Kidney (tissue), 14 donors: Measurements from ENCODE around the gene ACTC1. TPM values are rescaled to one million over a fixed set of nuclear protein-coding genes. Genes with fewer than 3 reads are reported as not detected.

Experiments
- DNase-seq, 5 donors: peaks; one replicate each; pipeline ENCODE4 v3.0.0-alpha.2; 2013 to 2020
- FAIRE-seq: peaks from 2 replicates; lab custom pipeline; 2012; peaks lifted over from hg19 to GRCh38; lab: Jason Lieb, UNC
- H3K27ac ChIP-seq, 2 donors: one replicate each; pipeline ENCODE4 v1.7.0; 2013; ENCODE audit warnings: low read depth in 2 of 2, low read length in 2 of 2, inconsistent platforms in 1 of 2
- H3K27me3 ChIP-seq: one replicate; pipeline ENCODE4 v1.7.1; 2013; ENCODE audit warnings: low read length, inconsistent platforms; ENCODE audit not compliant: control insufficient read depth, insufficient read depth
- H3K36me3 ChIP-seq, 3 donors: one replicate each; pipeline versions ENCODE4 v1.7.0 to v1.7.1; 2013; ENCODE audit warnings: low read length in 3 of 3, control low read depth in 1 of 3, inconsistent platforms in 1 of 3; ENCODE audit not compliant: insufficient read depth in 3 of 3, control insufficient read depth in 2 of 3
- H3K4me1 ChIP-seq, 3 donors: one replicate each; pipeline versions ENCODE4 v1.7.0 to v1.7.1; 2013; ENCODE audit warnings: low read length in 3 of 3, inconsistent platforms in 1 of 3, low read depth in 1 of 3; ENCODE audit not compliant: control insufficient read depth in 2 of 3, insufficient read depth in 2 of 3
- H3K4me3 ChIP-seq, 3 donors: one replicate each; pipeline versions ENCODE4 v1.7.0 to v1.8.1; 2013; ENCODE audit warnings: low read length in 3 of 3, control low read depth in 1 of 3, inconsistent platforms in 1 of 3
- H3K9ac ChIP-seq, 3 donors: one replicate each; pipeline versions ENCODE4 v1.7.0 to v1.7.1; 2013; ENCODE audit warnings: low read length in 3 of 3, control low read depth in 1 of 3, inconsistent platforms in 1 of 3
- H3K9me3 ChIP-seq, 3 donors: one replicate each; pipeline versions ENCODE4 v1.7.0 to v1.7.1; 2013; ENCODE audit warnings: low read length in 3 of 3, control low read depth in 1 of 3, inconsistent platforms in 1 of 3; ENCODE audit not compliant: control insufficient read depth in 2 of 3, insufficient read depth in 1 of 3
- intact Hi-C: fragments of 100-400 bp; cut with DNase I; formaldehyde crosslinking; loops from one replicate; pipeline ENCODE4 v1.11.1; 2022
- polyA plus RNA-seq: library from polyadenylated mRNA; stranded (reverse); fragments of 350-450 nt; fragmentation: Illumina TruSeq; extraction: RNeasy Lipid Tissue Mini Kit (QIAGEN cat#74804); gene quantifications from one replicate; pipeline ENCODE4 v1.2.3, GENCODE V29; 2014; ENCODE audit warnings: low read depth, low replicate concordance; ENCODE audit not compliant: insufficient read depth
- total RNA-seq: library from RNA; stranded (reverse); fragmentation: NEBNext Ultra II Directional; extraction: Animal tissue kit (Norgen Biotek cat#: 25700); gene quantifications from one replicate; pipeline ENCODE4 v1.2.1, GENCODE V29; 2021
- TF ChIP-seq, protein P1 (sequence below): IDR thresholded peaks from 3 replicates; pipeline ENCODE4 v1.5.1; 2012; ENCODE audit warnings: mild to moderate bottlenecking, moderate library complexity, borderline replicate concordance; ENCODE audit not compliant: insufficient read depth; ENCODE audit errors: extremely low read depth
- donor health status: control.
- donor health status: control.
- donor health status: control.
- donor health status: control.
- donor health status: control.
- donor health status: DM: yes; HTN: yes; CAD: no.
- donor health status: Normal renal cell carcinoma (clear cell type).

Gene ACTC1
- total and polyA plus RNA-seq, 2 donors from 2014 or later: 7.4 to 25.0 TPM

DNA sequence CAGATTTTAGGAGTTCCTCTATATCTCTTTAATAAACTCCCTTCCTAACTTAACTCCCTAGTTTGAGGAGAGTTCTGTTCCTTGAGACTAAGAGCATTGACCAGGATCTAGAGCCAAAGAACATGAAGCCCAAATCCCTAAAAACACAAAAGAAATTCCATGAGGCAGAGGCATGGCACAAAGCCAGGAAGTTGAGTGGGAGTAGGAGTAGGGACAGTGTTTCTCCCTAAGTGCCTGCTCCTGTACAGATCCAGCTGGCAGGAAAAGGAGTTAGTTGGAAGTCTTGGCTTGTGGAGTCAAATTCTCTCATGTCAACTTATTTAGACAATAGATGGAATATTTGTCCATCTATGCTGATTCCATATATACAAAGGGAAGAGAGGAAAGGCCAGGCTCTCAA, 11.4 kb downstream of the ACTC1 start:
- FAIRE-seq (no peak), DNase-seq (peak in 1 of 5 donors; percentile 13)
- Histone ChIP-seq H3K4me1 (no peaks in the 10 kb centered on the region), H3K9me3 (no peaks in the 10 kb centered on the region), H3K9ac (no peak overlapping the region), H3K4me3 (no peak overlapping the region), H3K36me3 (no peaks in the 10 kb centered on the region), H3K27ac (no peak overlapping the region), H3K27me3 (no peaks in the 10 kb centered on the region)
- intact Hi-C loops: no loop called here
- TF ChIP-seq, protein P1, sequence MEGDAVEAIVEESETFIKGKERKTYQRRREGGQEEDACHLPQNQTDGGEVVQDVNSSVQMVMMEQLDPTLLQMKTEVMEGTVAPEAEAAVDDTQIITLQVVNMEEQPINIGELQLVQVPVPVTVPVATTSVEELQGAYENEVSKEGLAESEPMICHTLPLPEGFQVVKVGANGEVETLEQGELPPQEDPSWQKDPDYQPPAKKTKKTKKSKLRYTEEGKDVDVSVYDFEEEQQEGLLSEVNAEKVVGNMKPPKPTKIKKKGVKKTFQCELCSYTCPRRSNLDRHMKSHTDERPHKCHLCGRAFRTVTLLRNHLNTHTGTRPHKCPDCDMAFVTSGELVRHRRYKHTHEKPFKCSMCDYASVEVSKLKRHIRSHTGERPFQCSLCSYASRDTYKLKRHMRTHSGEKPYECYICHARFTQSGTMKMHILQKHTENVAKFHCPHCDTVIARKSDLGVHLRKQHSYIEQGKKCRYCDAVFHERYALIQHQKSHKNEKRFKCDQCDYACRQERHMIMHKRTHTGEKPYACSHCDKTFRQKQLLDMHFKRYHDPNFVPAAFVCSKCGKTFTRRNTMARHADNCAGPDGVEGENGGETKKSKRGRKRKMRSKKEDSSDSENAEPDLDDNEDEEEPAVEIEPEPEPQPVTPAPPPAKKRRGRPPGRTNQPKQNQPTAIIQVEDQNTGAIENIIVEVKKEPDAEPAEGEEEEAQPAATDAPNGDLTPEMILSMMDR: no peak

DNA sequence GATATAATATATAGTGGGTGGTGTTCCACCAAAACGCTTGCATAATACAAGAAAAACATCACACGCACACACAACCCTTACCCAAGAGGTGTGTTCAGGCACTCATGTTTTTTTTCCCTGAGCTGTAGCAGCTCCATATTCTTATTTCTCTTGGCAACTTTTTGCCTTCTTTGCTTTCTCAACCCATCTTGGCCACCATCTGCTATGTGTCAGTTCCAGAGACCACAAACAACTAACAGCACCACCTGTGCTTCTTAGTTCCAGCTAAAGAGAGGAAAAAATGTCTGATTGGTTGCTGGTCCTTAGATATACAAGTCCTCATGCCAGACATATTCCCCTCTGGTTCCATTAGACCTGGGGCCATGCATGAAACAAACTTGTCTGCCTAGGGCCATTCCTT, 11.9 kb downstream of the ACTC1 start:
- Histone ChIP-seq H3K27ac (no peak overlapping the region), H3K9me3 (no peaks in the 10 kb centered on the region), H3K9ac (no peak overlapping the region), H3K27me3 (no peaks in the 10 kb centered on the region), H3K36me3 (no peaks in the 10 kb centered on the region), H3K4me3 (no peak overlapping the region), H3K4me1 (no peaks in the 10 kb centered on the region)
- DNase-seq (no peak), FAIRE-seq (no peak)
- intact Hi-C loops: no loop called here
- TF ChIP-seq, protein P1: no peak

DNA sequence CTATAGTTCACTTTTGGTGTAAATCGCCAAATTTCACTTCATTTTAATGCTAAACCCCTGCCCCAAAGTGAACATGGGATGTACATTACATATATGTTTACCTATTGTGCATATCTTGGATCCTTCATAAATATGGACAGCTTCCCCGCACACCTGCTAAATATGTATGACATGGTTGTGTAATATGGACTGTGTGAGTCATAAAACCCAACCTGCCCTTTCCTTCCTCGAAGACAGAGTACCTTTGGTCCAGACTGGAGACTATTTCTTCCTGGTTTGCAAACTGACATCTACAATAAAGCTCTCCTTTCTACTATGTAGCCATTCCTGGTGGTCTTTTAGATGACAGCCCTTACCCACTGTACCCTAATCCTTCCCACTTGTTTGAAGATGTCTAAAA, 12.4 kb downstream of the ACTC1 start:
- H3K4me1 ChIP-seq: no peaks in the 10 kb centered on the region
- intact Hi-C loops: no loop called here
- TF ChIP-seq, protein P1: no peak
- H3K9ac ChIP-seq: no peak overlapping the region
- no peaks in the 10 kb centered on the region for H3K9me3 ChIP-seq
- H3K27me3 ChIP-seq: no peaks in the 10 kb centered on the region
- H3K36me3 ChIP-seq: no peaks in the 10 kb centered on the region
- no peak overlapping the region for H3K27ac ChIP-seq
- FAIRE-seq (no peak), DNase-seq (no peak)
- H3K4me3 ChIP-seq: no peak overlapping the region

DNA sequence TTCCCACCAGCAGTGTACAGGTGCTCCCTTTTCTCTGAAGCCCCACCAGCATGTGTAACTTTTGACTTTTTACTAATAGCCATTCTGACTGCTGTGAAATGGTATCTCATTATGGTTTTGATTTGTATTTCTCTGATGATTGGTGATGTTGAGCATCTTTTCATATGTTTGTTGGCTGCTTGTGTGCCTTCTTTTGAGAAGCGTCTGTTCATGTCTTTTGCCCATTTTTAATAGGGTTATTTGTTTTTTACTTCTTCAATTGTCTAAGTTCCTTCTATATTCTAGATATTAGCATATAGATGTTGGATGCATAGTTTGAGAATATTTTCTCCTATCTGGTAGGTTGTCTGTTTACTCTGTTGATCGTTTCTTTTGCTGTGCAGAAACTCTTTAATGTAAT, 14.6 kb downstream of the ACTC1 start:
- Histone ChIP-seq H3K9ac (no peak overlapping the region), H3K27me3 (no peaks in the 10 kb centered on the region), H3K9me3 (no peaks in the 10 kb centered on the region), H3K27ac (no peak overlapping the region), H3K4me1 (no peaks in the 10 kb centered on the region), H3K36me3 (no peaks in the 10 kb centered on the region), H3K4me3 (no peak overlapping the region)
- intact Hi-C loops: no loop called here
- FAIRE-seq (no peak), DNase-seq (no peak)
- TF ChIP-seq, protein P1: no peak
